H9 (cell line): Measurements from ENCODE around the gene PHGDH. TPM values are rescaled to one million over a fixed set of nuclear protein-coding genes. Genes with fewer than 3 reads are reported as not detected.

Source experiments
- DNase-seq: peaks from one replicate; pipeline ENCODE4 v3.0.0-alpha.2; 2017
- H2AFZ ChIP-seq: one replicate; pipeline ENCODE4 v1.6.1; 2013; ENCODE audit warnings: mild to moderate bottlenecking, low read length, control low read depth, moderate library complexity
- H2AK5ac ChIP-seq: 2 replicates; pipeline ENCODE4 v1.6.1; 2013; ENCODE audit warnings: low read length, control low read depth, mixed read lengths; ENCODE audit not compliant: insufficient read length
- H2BK120ac ChIP-seq: one replicate; pipeline ENCODE4 v1.6.1; 2013; ENCODE audit warnings: low read depth, mild to moderate bottlenecking, low read length, control low read depth, inconsistent platforms; ENCODE audit not compliant: poor library complexity, severe bottlenecking
- H2BK12ac ChIP-seq: 2 replicates; pipeline ENCODE4 v1.6.1; 2013; ENCODE audit warnings: low read length, control low read depth, mixed read lengths, low read depth; ENCODE audit not compliant: insufficient read length
- H2BK15ac ChIP-seq: 2 replicates; pipeline ENCODE4 v1.6.1; 2013; ENCODE audit warnings: low read depth, low read length, control low read depth
- H2BK20ac ChIP-seq: one replicate; pipeline ENCODE4 v1.6.1; 2013; ENCODE audit warnings: low read depth, mild to moderate bottlenecking, low read length, control low read depth, inconsistent platforms; ENCODE audit not compliant: poor library complexity, severe bottlenecking
- H2BK5ac ChIP-seq: 2 replicates; pipeline ENCODE4 v1.6.1; 2013; ENCODE audit warnings: low read length, control low read depth, mixed read lengths; ENCODE audit not compliant: insufficient read length
- H3K14ac ChIP-seq: 2 replicates; pipeline ENCODE4 v1.6.1; 2013; ENCODE audit warnings: low read length, control low read depth; ENCODE audit not compliant: insufficient read depth
- H3K18ac ChIP-seq: 2 replicates; pipeline ENCODE4 v1.6.1; 2013; ENCODE audit warnings: low read depth, mild to moderate bottlenecking, mixed read lengths, low read length, control low read depth; ENCODE audit not compliant: insufficient read length
- H3K23ac ChIP-seq: 2 replicates; pipeline ENCODE4 v1.6.1; 2013; ENCODE audit warnings: low read length, control low read depth, mixed read lengths, low read depth; ENCODE audit not compliant: insufficient read length
- H3K23me2 ChIP-seq: 2 replicates; pipeline ENCODE4 v1.6.1; 2013; ENCODE audit warnings: low read depth, mild to moderate bottlenecking, mixed read lengths, low read length, control low read depth; ENCODE audit not compliant: insufficient read length, poor library complexity, severe bottlenecking
- H3K27ac ChIP-seq: 2 replicates; pipeline ENCODE4 v1.5.1; 2013; ENCODE audit warnings: low read length, control low read depth, mixed read lengths, low read depth; ENCODE audit not compliant: insufficient read length
- H3K27me3 ChIP-seq: 2 replicates; pipeline ENCODE4 v1.6.1; 2013; ENCODE audit warnings: low read length, control low read depth, inconsistent platforms; ENCODE audit not compliant: insufficient read depth
- H3K4ac ChIP-seq: 2 replicates; pipeline ENCODE4 v1.6.1; 2013; ENCODE audit warnings: low read depth, mild to moderate bottlenecking, control low read depth, inconsistent platforms, low read length, moderate library complexity
- H3K4me1 ChIP-seq: 2 replicates; pipeline ENCODE4 v1.6.1; 2013; ENCODE audit warnings: low read length, control low read depth, inconsistent platforms; ENCODE audit not compliant: insufficient read depth
- H3K4me2 ChIP-seq: 2 replicates; pipeline ENCODE4 v1.6.1; 2013; ENCODE audit warnings: low read length, control low read depth, mixed read lengths; ENCODE audit not compliant: insufficient read length, insufficient read depth
- H3K56ac ChIP-seq: 2 replicates; pipeline ENCODE4 v1.6.1; 2013; ENCODE audit warnings: low read depth, mild to moderate bottlenecking, mixed read lengths, low read length, control low read depth; ENCODE audit not compliant: insufficient read length
- H3K79me1 ChIP-seq: 2 replicates; pipeline ENCODE4 v1.6.1; 2013; ENCODE audit warnings: low read depth, mild to moderate bottlenecking, moderate library complexity, low read length, control low read depth, inconsistent platforms; ENCODE audit not compliant: insufficient read depth, poor library complexity, severe bottlenecking
- H3K79me2 ChIP-seq: 2 replicates; pipeline ENCODE4 v1.6.1; 2013; ENCODE audit warnings: low read length, control low read depth, inconsistent platforms; ENCODE audit not compliant: insufficient read depth
- H3K9ac ChIP-seq: 2 replicates; pipeline ENCODE4 v1.6.1; 2013; ENCODE audit warnings: low read length, control low read depth, mixed read lengths; ENCODE audit not compliant: insufficient read length; ENCODE audit errors: extremely low read depth
- H3K9me3 ChIP-seq: one replicate; pipeline ENCODE4 v1.6.1; 2013; ENCODE audit warnings: low read depth, low read length, inconsistent platforms; ENCODE audit not compliant: control insufficient read depth
- H3T11ph ChIP-seq: one replicate; pipeline ENCODE4 v1.6.1; 2013; ENCODE audit warnings: mild to moderate bottlenecking, low read length, control low read depth, inconsistent platforms
- H4K20me1 ChIP-seq: one replicate; pipeline ENCODE4 v1.6.1; 2013; ENCODE audit not compliant: control insufficient read depth, insufficient read length, insufficient read depth
- H4K5ac ChIP-seq: 2 replicates; pipeline ENCODE4 v1.6.1; 2013; ENCODE audit warnings: low read depth, mild to moderate bottlenecking, mixed read lengths, low read length, control low read depth; ENCODE audit not compliant: insufficient read length
- H4K8ac ChIP-seq: replicated peaks from 2 replicates; pipeline ENCODE4 v1.6.1; 2013; ENCODE audit warnings: low read length, control low read depth, mixed read lengths, low read depth; ENCODE audit not compliant: insufficient read length
- H4K91ac ChIP-seq: 2 replicates; pipeline ENCODE4 v1.6.1; 2013; ENCODE audit warnings: low read depth, mild to moderate bottlenecking, moderate library complexity, mixed read lengths, low read length, control low read depth; ENCODE audit not compliant: insufficient read length
- H3K27ac Mint-ChIP-seq, 3 experiments: 2 replicates in 2 of 3; 3 replicates in 1 of 3; pipeline ENCODE4 v1.8.0; 2020 to 2021; ENCODE audit warnings: mixed read lengths in 3 of 3, mild to moderate bottlenecking in 1 of 3, moderate library complexity in 1 of 3
- H3K27me3 Mint-ChIP-seq: 2 replicates; pipeline ENCODE4 v1.8.0; 2021; ENCODE audit warnings: low read depth, mild to moderate bottlenecking, moderate library complexity, mixed read lengths
- H3K36me3 Mint-ChIP-seq, 3 experiments: 2 replicates in 2 of 3; 3 replicates in 1 of 3; pipeline ENCODE4 v1.8.0; 2020 to 2021; ENCODE audit warnings: low read depth in 3 of 3, mixed read lengths in 3 of 3; ENCODE audit not compliant: insufficient read depth in 1 of 3
- H3K4me1 Mint-ChIP-seq, 2 experiments: 2 replicates each; pipeline ENCODE4 v1.8.0; 2020; ENCODE audit warnings: mixed read lengths in 2 of 2
- H3K4me3 Mint-ChIP-seq, 2 experiments: 2 replicates in 1 of 2; 3 replicates in 1 of 2; pipeline ENCODE4 v1.8.0; 2020 to 2021; ENCODE audit warnings: mild to moderate bottlenecking in 2 of 2, mixed read lengths in 2 of 2, moderate library complexity in 1 of 2
- H3K9me3 Mint-ChIP-seq, 2 experiments: 2 replicates in 1 of 2; 3 replicates in 1 of 2; pipeline ENCODE4 v1.8.0; 2020; ENCODE audit warnings: mild to moderate bottlenecking in 2 of 2, mixed read lengths in 2 of 2, moderate library complexity in 1 of 2
- CTCF ChIP-seq: fragments of 200-600 bp; sonication (generic); conservative IDR thresholded peaks from 3 replicates; pipeline ENCODE4 v1.8.0; 2021; ENCODE audit warnings: antibody characterized with exemption, mild to moderate bottlenecking
- WGBS: extraction: QIAGEN DNeasy Blood & Tissue Kit; methylation state at CpG from one replicate; pipeline ENCODE4 v1.1.7; 2013; ENCODE audit warnings: missing lambda C conversion rate, low lambda C conversion rate, mixed read lengths; ENCODE audit not compliant: insufficient read length; ENCODE audit errors: extremely low coverage; 5-methylcytosine and 5-hydroxymethylcytosine counted together
- total RNA-seq: library from RNA; stranded (reverse); gene quantifications from 2 replicates; pipeline ENCODE4 v1.2.1, GENCODE V29; 2021

Gene PHGDH
- total RNA-seq, 1 experiment from 2014 or later: 458 TPM

- no CpG with 5 or more reads among the region's 7 CpGs for WGBS
These were observed 63.2 kb downstream of the PHGDH start for GRCh38 chr1:119774746-119775490.

More at GRCh38 chr1:119774746-119775490, 63.2 kb downstream of the PHGDH start:
- no peak overlapping the region for H2AFZ ChIP-seq
- H3K9me3 ChIP-seq: no peaks in the 10 kb centered on the region
- H3K27ac Mint-ChIP-seq: no peak overlapping the region
- H2BK15ac ChIP-seq: no peak overlapping the region
- H3K4me1 ChIP-seq: peaks cover 5% of the 10 kb centered on the region; the same call in 1 of the 2 replicates
- H3K4ac ChIP-seq: no peak overlapping the region
- H3K27me3 Mint-ChIP-seq: no peaks in the 10 kb centered on the region
- no peak overlapping the region for H3K9ac ChIP-seq
- H3K79me1 ChIP-seq: no peaks in the 10 kb centered on the region
- TF ChIP-seq CTCF: no peak
- H4K8ac ChIP-seq: no peak overlapping the region
- no peak overlapping the region for H3K14ac ChIP-seq
- no peak overlapping the region for H3K4me3 Mint-ChIP-seq
- H4K91ac ChIP-seq: no peak overlapping the region
- no peak overlapping the region for H3K56ac ChIP-seq
- H3K27ac ChIP-seq: no peak overlapping the region
- H3K18ac ChIP-seq: no peak overlapping the region
- H2BK120ac ChIP-seq: no peak overlapping the region
- no peak overlapping the region for H3K4me2 ChIP-seq
- no peak overlapping the region for H2AK5ac ChIP-seq
- H3T11ph ChIP-seq: no peak overlapping the region
- H3K4me1 Mint-ChIP-seq: peaks cover 12 to 13% of the 10 kb centered on the region in 2 experiments
- H3K23ac ChIP-seq: no peak overlapping the region
- no peak overlapping the region for H2BK20ac ChIP-seq
- no peaks in the 10 kb centered on the region for H4K20me1 ChIP-seq
- no peaks in the 10 kb centered on the region for H3K9me3 Mint-ChIP-seq
- no peaks in the 10 kb centered on the region for H3K27me3 ChIP-seq
- H3K79me2 ChIP-seq: no peaks in the 10 kb centered on the region
- no peak for DNase-seq
- H2BK12ac ChIP-seq: no peak overlapping the region
- no peaks in the 10 kb centered on the region for H3K36me3 Mint-ChIP-seq
- H2BK5ac ChIP-seq: no peak overlapping the region
- no peak overlapping the region for H4K5ac ChIP-seq
- no peaks in the 10 kb centered on the region for H3K23me2 ChIP-seq
